OCI-LY3 (cell line): ENCODE data around the gene LYSMD4.

ENCODE experiments used
- H2AFZ ChIP-seq: fragments of 200-600, 300-600 bp; shearing (Covaris generic); 2 replicates; pipeline ENCODE4 v1.6.0; 2014; ENCODE audit warnings: antibody characterized with exemption, low read depth, low read length
- H3K27ac ChIP-seq: fragments of 200-600, 300-600 bp; sonication (generic); 2 replicates; pipeline ENCODE4 v1.5.1; 2014; ENCODE audit warnings: mild to moderate bottlenecking, low read length, moderate library complexity, mixed read lengths
- H3K27me3 ChIP-seq: fragments of 200-600, 300-600 bp; sonication (generic); 2 replicates; pipeline ENCODE4 v1.6.1; 2014; ENCODE audit warnings: low read depth, low read length, mixed read lengths
- H3K36me3 ChIP-seq: fragments of 200-600, 300-600 bp; sonication (generic); replicated peaks from 2 replicates; pipeline ENCODE3; 2014; ENCODE audit warnings: low read depth, low read length, mixed read lengths
- H3K4me1 ChIP-seq: fragments of 300-600, 200-600 bp; sonication (generic); 2 replicates; pipeline ENCODE4 v1.6.1; 2014; ENCODE audit warnings: low read length, mixed read lengths
- H3K4me2 ChIP-seq: fragments of 200-600, 300-600 bp; sonication (generic); 2 replicates; pipeline ENCODE4 v1.6.1; 2014; ENCODE audit warnings: low read length, mixed read lengths
- H3K4me3 ChIP-seq: fragments of 300-600, 200-600 bp; sonication (generic); 2 replicates; pipeline ENCODE4 v1.5.1; 2014; ENCODE audit warnings: antibody characterized with exemption, mild to moderate bottlenecking, low read length, moderate library complexity
- H3K79me2 ChIP-seq: fragments of 300-600, 200-600 bp; shearing (Covaris generic); 2 replicates; pipeline ENCODE4 v1.6.1; 2014; ENCODE audit warnings: mild to moderate bottlenecking, low read length, mixed read lengths
- H3K9ac ChIP-seq: fragments of 300-600, 200-600 bp; shearing (Covaris generic); 2 replicates; pipeline ENCODE4 v1.6.0; 2014; ENCODE audit warnings: mild to moderate bottlenecking, low read length, moderate library complexity
- H3K9me3 ChIP-seq: fragments of 200-600, 300-600 bp; shearing (Covaris generic); 2 replicates; pipeline ENCODE4 v1.6.1; 2014; ENCODE audit warnings: low read length, mixed read lengths; ENCODE audit not compliant: insufficient read depth
- H4K20me1 ChIP-seq: fragments of 200-600, 300-600 bp; sonication (generic); 2 replicates; pipeline ENCODE4 v1.6.1; 2016; ENCODE audit warnings: low read length, mixed read lengths; ENCODE audit not compliant: insufficient read depth
- CTCF ChIP-seq: fragments of 200-600, 300-600 bp; sonication (generic); IDR thresholded peaks from 2 replicates; pipeline ENCODE4 v1.5.1; 2014; ENCODE audit warnings: antibody characterized with exemption, low read length, low read depth
- EZH2phosphoT487 ChIP-seq: fragments of 200-600 bp; shearing (Covaris generic); IDR thresholded peaks from 2 replicates; pipeline ENCODE4 v1.6.1; 2018; ENCODE audit warnings: antibody characterized with exemption, mixed run types, low read depth

Gene LYSMD4

GRCh38 chr15:99741835-99742234 lies 8.6 kb upstream of the LYSMD4 start:
- TF ChIP-seq EZH2phosphoT487 (no peak), CTCF (no peak)
- Histone ChIP-seq H3K4me1 (no peaks in the 10 kb centered on the region), H3K4me3 (no peak overlapping the region), H4K20me1 (no peaks in the 10 kb centered on the region), H3K4me2 (no peak overlapping the region), H3K79me2 (no peaks in the 10 kb centered on the region), H2AFZ (no peak overlapping the region), H3K27me3 (no peaks in the 10 kb centered on the region), H3K36me3 (no peaks in the 10 kb centered on the region), H3K9ac (no peak overlapping the region), H3K27ac (no peak overlapping the region), H3K9me3 (no peaks in the 10 kb centered on the region)

- Histone ChIP-seq H3K27me3 (no peaks in the 10 kb centered on the region), H3K79me2 (no peaks in the 10 kb centered on the region), H4K20me1 (no peaks in the 10 kb centered on the region), H3K9ac (no peak overlapping the region), H3K27ac (no peak overlapping the region), H3K4me1 (no peaks in the 10 kb centered on the region), H3K4me2 (no peak overlapping the region), H3K9me3 (no peaks in the 10 kb centered on the region), H2AFZ (no peak overlapping the region), H3K36me3 (no peaks in the 10 kb centered on the region), H3K4me3 (no peak overlapping the region)
- TF ChIP-seq CTCF (no peak), EZH2phosphoT487 (no peak)
Measured at GRCh38 chr15:99738021-99738847, 5.0 kb upstream of the LYSMD4 start.

GRCh38 chr15:99736702-99737101 lies 3.5 kb upstream of the LYSMD4 start:
- peaks cover 5% of the 10 kb centered on the region; the same call in 1 of the 2 replicates for H3K4me1 ChIP-seq
- no peaks in the 10 kb centered on the region for H3K79me2 ChIP-seq
- H2AFZ ChIP-seq, result no peak overlapping the region
- H3K9me3 ChIP-seq, result no peaks in the 10 kb centered on the region
- H3K27me3 ChIP-seq, result no peaks in the 10 kb centered on the region
- H3K4me2 ChIP-seq, result no peak overlapping the region
- no peaks in the 10 kb centered on the region for H3K36me3 ChIP-seq
- no peak overlapping the region for H3K4me3 ChIP-seq
- TF ChIP-seq EZH2phosphoT487 (no peak), CTCF (no peak)
- H4K20me1 ChIP-seq, result no peaks in the 10 kb centered on the region
- no peak overlapping the region for H3K27ac ChIP-seq
- H3K9ac ChIP-seq, result no peak overlapping the region

- Histone ChIP-seq H3K36me3 (no peaks in the 10 kb centered on the region), H2AFZ (no peak overlapping the region), H3K9me3 (no peaks in the 10 kb centered on the region), H4K20me1 (no peaks in the 10 kb centered on the region), H3K79me2 (no peaks in the 10 kb centered on the region), H3K4me3 (no peak overlapping the region), H3K4me1 (peaks cover 5% of the 10 kb centered on the region; the same call in 1 of the 2 replicates), H3K9ac (no peak overlapping the region), H3K27me3 (no peaks in the 10 kb centered on the region), H3K4me2 (no peak overlapping the region), H3K27ac (no peak overlapping the region)
- TF ChIP-seq EZH2phosphoT487, result no peak
- no peak for TF ChIP-seq CTCF
Measured at GRCh38 chr15:99735868-99736267, 2.6 kb upstream of the LYSMD4 start.
